ENCODE measurements around the gene PPFIBP1. TPM values are rescaled to one million over a fixed set of nuclear protein-coding genes. Genes with fewer than 3 reads are reported as not detected.

PPFIBP1 gene
- total and polyA plus RNA-seq, 9 of the 15 experiments (the other 6 are each of a cell fraction or from before 2014, with no cell fraction given): 0.46 to 3.5 (median 1.8) TPM

- TF ChIP-seq, protein P1, sequence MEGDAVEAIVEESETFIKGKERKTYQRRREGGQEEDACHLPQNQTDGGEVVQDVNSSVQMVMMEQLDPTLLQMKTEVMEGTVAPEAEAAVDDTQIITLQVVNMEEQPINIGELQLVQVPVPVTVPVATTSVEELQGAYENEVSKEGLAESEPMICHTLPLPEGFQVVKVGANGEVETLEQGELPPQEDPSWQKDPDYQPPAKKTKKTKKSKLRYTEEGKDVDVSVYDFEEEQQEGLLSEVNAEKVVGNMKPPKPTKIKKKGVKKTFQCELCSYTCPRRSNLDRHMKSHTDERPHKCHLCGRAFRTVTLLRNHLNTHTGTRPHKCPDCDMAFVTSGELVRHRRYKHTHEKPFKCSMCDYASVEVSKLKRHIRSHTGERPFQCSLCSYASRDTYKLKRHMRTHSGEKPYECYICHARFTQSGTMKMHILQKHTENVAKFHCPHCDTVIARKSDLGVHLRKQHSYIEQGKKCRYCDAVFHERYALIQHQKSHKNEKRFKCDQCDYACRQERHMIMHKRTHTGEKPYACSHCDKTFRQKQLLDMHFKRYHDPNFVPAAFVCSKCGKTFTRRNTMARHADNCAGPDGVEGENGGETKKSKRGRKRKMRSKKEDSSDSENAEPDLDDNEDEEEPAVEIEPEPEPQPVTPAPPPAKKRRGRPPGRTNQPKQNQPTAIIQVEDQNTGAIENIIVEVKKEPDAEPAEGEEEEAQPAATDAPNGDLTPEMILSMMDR (IDR thresholded peaks at IDR 0.05 in 2 of 3, conservative IDR thresholded peaks at IDR 0.05 in 1 of 3; ENCODE audit: insufficient read depth in 2 of 3, low read depth in 1 of 3, low read length in 3 of 3): peak; percentile 17 to 44 (median 41); a peak in 4 of 6 replicates
- TF ChIP-seq ETS2 (tag; IDR thresholded peaks at IDR 0.05; ENCODE audit: borderline replicate concordance, poor library complexity, severe bottlenecking): no peak
- peak; percentile 64 for TF ChIP-seq ESRRA (IDR thresholded peaks at IDR 0.05; ENCODE audit: borderline replicate concordance, low read depth)
- 0 out of 4 replicates have a peak, but pooled peaks of 1 of the 2 experiments have one; percentile 21 for TF ChIP-seq RAD21 (CRISPR knock-in tag; conservative IDR thresholded peaks at IDR 0.05 in 1 of 2, IDR thresholded peaks at IDR 0.05 in 1 of 2)
- no peak for TF ChIP-seq DIDO1 (tag; IDR thresholded peaks at IDR 0.05; ENCODE audit: low read depth)
- no peak for TF ChIP-seq RBM17 (IDR thresholded peaks at IDR 0.05; ENCODE audit: borderline replicate concordance, low read depth, low read length)
Observed at GRCh38 chr12:27732281-27732680, 208.3 kb downstream of the PPFIBP1 start (continued).

GRCh38 chr12:27733052-27733656, 209.1 kb downstream of the PPFIBP1 start:
- Histone ChIP-seq H3K4me3 (no peak overlapping the region), H3K79me2 (ENCODE audit: control insufficient read depth, insufficient read depth, low read length) (peaks cover 14% of the 10 kb centered on the region; the same call in 2 of the 3 replicates), H3K27me3 (ENCODE audit: control insufficient read depth in 2 of 2, insufficient read depth in 2 of 2, low read length in 2 of 2) (no peaks in the 10 kb centered on the region), H2AFZ (ENCODE audit: low read depth, low read length) (no peak overlapping the region), H3K27ac (ENCODE audit: extremely low read depth, low read depth, low read length) (no peak overlapping the region), H3K4me2 (ENCODE audit: insufficient read depth, low read length) (no peak overlapping the region), H3K9me3 (replicated peaks; ENCODE audit: control insufficient read depth, insufficient read depth, low read depth, low read length) (no peaks in the 10 kb centered on the region), H3K9ac (ENCODE audit: insufficient read depth in 1 of 2, low read depth in 2 of 2, low read length in 2 of 2) (no peak overlapping the region), H4K20me1 (replicated peaks; ENCODE audit: control insufficient read depth, insufficient read depth, low read length) (no peaks in the 10 kb centered on the region), H3K9me1 (ENCODE audit: control insufficient read depth, insufficient read depth, low read length) (no peaks in the 10 kb centered on the region), H3K36me3 (ENCODE audit: control insufficient read depth, insufficient read depth, low read length) (peaks cover 84% of the 10 kb centered on the region), H3K4me1 (replicated peaks in 1 of 2; ENCODE audit: control insufficient read depth in 2 of 2, insufficient read depth in 2 of 2, low read length in 2 of 2) (no peaks in the 10 kb centered on the region)
- peak; percentile 90 for FAIRE-seq
- in situ Hi-C loops (cut with MboI) (no loop called here), intact Hi-C loops (cut with micrococcal nuclease) (loop anchor here (1.0 to 10.0 kb wide), 4 partner anchors 88 to 1142 kb away; no protein-coding TSS in a partner anchor)
- DNase-seq (ENCODE audit: extremely low read depth in 1 of 4, low spot score in 3 of 4): peak; percentile 37 to 49 (median 40)
- ChIA-PET POLR2A (no interaction called here), CTCF (ENCODE audit: low intra/inter-chr PET ratio) (interaction anchor here (0.6 to 2.3 kb wide), 7 partner anchors 88 to 1139 kb away, joined by 3 to 20 read pairs (median 4); no protein-coding TSS in a partner anchor)
- peak; percentile 77 for ATAC-seq
- BruUV-seq (replicated peaks): no TSS peak
- WGBS (ENCODE audit: insufficient coverage, low coverage, missing lambda C conversion rate): 8% methylated on average over 3 of the region's 3 CpGs
- peak; percentile 55; the same call in 1 of the 2 replicates for TF ChIP-seq STAG1 (CRISPR knock-in tag; IDR thresholded peaks at IDR 0.05; ENCODE audit: borderline replicate concordance)
- no peak for TF ChIP-seq ZNF431 (CRISPR knock-in tag; IDR thresholded peaks at IDR 0.05)
- TF ChIP-seq WHSC1 (IDR thresholded peaks at IDR 0.05; ENCODE audit: low read length): no peak
- TF ChIP-seq TRIM28 (IDR thresholded peaks at IDR 0.05): no peak
- no peak for TF ChIP-seq NR0B1 (IDR thresholded peaks at IDR 0.05; ENCODE audit: partially characterized antibody)
- no peak for TF ChIP-seq E2F4 (CRISPR knock-in tag; IDR thresholded peaks at IDR 0.05; ENCODE audit: low read depth)
- TF ChIP-seq NFYB (IDR thresholded peaks at IDR 0.05; ENCODE audit: extremely low read depth, insufficient read length): no peak

Data from K562 (cell line).